GM19438 (cell line): ENCODE data around the gene GUK1.
"Not testable (repeated sequence)": the region's sequence is repeated elsewhere in the genome, so short reads cannot be mapped to it uniquely, and the experiment has no call there.

ENCODE experiments used
- ATAC-seq: cut with Tn5 transposase; IDR thresholded peaks from one replicate; pipeline ENCODE4 v1.9.1; 2021; ENCODE audit warnings: low read depth; ENCODE audit not compliant: unreplicated experiment

Gene GUK1

DNA sequence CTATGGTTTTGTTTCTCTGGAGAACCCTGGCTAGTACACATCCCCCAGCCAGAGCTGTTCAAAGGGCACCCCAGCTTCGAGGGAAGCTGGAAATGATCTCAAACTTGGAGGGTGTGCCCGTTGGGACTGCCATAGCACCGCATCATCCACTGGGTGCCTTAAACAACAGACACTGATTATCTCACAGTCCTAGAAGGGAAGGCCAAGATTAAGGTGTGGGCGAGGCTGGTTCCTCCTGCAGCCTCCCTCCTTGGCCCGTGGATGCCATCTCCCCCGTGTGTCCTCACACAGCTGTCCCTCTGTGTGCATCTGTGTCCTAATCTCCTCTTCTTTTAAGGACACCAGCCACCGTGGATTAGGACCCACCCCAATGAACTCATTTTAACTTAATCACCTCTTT, 21.3 kb downstream of the GUK1 start:
- no peak for ATAC-seq

DNA sequence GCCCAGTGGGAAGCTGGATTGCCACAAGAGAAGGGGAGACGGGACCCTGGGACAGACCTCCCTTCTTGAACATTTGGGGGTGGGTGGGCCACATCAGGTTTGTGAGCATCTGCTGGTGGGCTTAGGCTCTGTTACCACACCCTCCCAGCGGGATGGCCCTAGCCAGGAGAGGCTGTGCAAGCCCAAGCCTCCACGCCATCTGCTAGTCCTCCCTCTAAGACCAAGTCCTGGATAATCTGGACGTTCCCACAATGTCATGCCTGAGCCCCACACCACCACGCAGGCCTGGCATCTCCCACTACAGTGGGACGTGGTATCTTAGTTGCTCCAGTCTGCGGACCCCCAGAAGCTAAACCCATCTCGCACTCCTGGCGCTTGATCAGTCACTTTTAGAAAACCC, 21.8 kb downstream of the GUK1 start:
- ATAC-seq, result no peak

DNA sequence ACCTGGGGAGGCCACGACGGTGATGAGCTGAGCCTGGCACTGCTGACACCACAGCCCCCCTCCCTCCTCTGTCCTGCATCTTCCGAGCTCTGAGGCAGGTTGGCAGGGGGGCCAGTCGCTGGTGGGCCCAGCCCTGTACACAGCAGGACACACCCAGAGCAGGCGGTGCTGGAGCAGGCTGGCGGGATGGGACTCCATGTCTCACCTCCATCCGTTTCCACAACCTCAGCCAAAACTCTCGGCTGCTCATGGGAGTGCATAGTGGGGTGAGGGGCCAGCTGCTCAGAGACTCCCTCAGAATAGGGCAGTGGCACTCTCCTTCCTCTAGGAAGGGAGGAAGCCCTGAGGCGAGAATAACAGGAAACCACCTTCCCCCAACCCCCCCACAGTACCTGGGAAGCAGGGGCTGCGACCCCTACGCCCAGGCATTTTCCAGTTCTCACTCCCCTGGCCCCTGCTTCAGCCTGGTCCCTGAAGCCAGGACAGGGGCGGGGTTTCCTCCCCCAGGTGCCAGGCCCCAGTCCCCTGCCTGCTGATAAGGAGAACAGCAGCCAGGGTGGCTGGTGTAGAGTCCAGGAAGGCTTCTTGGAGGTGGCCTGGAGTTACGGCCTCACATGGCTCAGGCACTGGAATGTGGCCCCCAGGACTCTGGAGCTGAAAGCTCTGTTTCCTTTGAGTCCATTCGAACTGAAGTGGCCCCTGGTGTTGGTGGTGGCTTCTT, 22.4 kb downstream of the GUK1 start:
- ATAC-seq, result no peak

DNA sequence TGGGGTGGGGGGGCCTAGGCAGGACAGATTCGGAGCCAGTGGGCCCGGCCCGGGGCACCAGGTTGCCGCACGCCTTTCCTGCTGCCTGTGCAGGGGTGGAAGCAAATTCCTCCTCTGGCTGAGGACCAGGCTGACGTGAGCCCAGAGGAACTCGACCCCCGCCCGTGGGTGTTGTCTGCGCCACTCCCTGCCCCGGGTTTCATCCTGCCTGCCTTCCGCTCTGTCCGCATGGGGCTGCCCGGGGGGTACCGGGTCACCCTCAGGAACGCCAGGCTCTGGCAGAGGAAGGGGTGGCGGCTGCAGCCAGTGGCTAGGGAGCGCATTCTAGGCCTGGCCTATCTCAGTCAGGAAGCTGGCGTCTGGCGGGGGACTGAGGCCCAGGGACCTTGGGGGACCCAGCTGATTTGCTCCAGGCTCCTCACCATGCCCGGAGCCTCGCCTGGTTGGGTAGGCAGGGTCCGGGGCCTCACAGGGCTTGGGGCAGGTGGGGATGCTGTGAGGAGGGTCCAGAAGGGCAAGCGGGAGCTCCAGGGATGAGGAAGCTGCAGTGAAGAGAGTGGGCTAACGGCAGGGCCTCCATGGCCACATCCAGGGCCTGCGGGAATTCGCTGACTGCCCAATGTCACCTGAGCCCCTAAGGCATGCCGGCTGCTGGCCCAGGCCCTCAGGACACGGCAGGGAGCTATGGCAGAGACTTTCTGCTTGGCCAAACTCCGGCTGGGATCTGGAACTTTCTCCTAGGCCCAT, 23.1 kb downstream of the GUK1 start:
- ATAC-seq, result no peak

DNA sequence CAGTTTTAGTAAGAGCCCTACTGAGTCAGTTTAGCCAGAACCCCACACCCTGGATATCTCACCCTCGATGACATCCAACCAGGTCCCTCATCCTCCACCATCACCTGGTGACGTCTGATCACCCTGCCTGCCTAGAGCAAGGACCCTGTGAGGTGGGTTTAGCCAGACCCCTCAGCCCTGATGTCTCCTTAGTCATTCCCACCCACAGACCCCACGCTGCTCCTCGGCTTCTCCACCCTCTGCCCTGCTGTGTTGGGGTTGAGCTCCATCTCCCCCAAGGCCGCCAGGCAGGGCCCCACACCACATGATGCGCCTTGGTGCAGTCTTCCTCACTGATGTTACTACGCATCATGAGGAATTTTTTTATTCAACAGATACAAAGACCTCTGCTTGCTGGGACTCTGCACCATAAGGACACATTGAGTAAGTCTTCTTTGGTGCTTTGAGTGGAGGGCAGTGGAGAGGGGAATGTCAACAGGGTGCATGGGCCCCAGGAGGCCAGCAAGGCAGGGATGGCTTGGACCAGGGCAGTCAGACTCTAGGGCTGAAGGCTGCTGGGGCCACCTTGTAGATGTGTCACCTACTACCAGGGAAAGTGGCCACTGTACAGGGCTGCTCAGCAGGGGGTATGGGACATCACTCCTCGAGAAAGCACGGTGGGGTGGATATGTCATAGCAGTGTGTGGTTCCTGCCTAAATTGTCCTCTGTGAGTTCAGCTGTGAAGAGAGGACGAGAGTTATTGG, 23.9 kb downstream of the GUK1 start:
- no peak for ATAC-seq

DNA sequence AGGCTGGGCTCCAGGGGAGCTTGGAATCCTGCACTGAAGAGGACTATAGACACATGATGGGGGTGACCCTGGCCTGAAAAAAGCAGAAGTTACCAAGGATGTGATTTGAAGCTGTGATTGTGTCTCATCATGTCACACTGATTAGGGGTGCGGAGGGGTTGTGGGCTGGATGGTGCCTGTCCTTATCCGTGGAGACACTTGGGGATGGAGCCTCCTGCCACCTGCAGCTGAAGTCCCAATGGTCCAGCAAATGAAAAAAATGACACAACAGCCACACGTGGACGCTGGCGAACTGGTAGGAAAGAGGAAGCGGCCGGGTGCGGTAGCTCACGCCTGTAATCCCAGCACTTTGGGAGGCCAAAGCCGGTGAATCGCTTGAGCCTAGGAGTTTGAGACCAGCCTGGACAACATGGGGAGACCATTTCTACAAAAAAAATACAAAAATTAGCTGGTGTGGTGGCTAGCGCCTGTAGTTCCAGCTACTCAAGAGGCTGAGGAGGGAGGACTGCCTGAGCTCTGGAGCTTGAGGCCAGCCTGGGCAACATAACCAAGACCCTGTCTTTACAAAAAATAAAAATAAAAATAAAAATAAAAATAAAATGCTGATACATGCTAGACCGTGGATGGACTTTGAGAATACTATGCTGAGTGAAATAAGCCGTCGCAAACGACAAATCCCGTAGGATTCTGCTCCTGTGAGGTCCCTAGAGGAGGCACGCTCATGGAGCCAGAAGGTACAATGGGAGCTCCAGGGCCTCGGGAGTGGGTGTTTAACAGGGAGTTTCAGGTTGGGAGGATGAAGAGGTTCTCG, 24.7 kb downstream of the GUK1 start:
- ATAC-seq, result no peak

DNA sequence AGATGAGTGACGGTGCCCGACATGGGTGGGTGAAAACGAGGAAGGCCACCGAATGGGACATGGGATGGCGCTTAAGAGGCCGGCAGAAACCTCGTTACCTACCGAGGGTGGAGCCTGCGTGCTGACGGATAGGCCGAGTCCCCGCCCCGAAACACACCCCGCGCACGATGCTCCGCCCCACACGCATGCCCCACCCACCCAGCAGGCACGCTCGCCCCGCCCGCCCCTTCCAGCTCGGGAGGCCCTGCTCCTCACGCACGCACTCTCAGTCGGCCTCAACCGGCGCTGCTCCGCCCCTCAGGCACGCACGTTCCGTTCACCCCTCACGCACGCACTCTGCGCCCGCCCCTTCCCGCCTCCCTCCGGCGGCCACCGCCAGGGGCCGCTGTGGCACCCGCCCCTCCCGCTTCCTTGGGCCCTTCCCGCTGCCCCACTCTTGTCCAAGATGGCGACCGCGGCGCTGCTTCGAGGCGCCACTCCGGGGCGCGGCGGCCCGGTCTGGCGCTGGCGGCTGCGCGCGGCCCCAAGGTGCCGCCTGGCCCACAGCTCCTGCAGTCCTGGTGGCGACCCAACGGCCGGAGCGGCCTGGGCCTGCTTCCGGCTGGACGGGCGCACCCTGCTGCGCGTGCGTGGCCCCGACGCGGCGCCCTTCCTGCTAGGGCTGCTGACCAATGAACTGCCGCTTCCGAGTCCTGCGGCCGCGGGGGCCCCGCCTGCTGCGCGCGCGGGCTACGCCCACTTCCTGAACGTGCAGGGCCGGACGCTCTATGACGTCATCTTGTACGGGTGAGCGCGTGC, 25.5 kb downstream of the GUK1 start, which contains the start of gene IBA57:
Gene IBA57, plus strand, starts transcription at position 433 of the 798 bp plus-strand sequence. Its CDS starts 13 bp downstream, at position 446.
- ATAC-seq, result peak; percentile 81

DNA sequence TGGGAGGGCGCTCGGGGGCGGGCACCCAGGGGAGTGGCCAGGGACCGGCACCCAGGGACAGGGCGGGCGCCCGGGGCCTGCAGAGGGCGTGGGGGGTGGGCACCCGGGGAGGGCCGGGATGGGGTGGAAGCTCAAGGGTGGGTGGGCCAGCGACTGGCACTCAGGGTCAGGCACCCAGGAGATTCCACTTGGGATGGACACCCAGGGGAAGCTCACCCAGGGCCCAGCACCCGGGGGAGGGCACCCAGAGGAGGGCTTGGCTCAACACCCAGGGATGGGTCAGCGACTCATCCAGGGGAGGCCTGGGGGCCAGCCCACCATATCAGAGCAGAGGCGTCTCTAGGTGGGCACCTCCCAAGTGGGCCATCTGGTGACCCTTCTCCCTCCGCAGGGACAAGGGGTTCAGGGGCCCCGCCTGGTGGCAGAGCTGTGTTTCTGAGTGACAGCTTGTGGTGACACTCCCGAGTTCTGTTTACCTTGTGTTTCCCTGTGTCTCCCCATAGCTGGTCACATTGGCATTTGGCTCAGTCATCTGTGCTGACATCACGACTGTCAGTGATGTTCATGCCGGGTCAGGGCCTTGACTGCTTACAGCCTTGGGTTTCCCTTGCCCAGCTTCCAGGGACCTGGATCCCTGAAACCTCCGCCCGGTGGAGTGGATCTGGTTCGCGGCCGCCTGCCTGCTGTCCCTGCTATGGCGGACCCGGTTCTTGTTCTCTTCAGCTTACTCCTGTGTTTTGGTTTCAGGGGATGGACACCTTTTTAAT, 26.3 kb downstream of the GUK1 start:
- peak; percentile 22 for ATAC-seq

DNA sequence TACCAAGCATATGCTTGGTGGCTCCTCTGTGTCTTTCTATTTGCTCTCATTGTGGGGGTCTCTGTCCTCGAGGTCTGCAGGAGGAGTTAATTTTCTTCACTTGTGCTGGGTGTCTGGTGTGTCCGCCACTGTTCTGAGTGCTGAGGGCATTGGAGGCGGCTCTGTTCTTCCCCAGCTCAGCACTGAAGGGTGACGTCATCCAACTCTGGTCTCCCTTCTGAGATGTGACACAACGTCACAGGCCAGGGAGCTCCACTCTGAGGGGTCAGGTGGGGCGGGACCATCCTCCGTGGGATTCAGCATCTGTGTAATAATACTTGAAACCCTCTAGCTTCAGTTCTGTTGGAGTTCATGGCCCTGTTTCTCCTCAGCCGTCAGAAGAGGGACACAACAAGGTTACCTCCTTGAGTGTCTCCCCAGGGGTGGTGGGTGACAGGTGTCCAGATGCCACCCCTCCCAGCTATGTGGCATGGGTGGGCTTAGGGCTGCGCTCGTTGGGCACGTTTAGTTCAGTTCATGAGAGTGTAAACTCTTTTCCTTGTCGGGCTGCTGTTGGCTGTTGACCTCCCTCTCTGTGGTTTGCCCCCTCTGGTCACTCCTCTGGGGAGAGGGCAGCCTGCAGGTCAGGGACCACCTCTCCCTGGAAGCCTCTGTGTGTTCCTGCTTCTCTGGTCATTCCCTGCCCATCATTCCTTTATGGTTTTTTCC, 28.6 kb downstream of the GUK1 start:
- no peak for ATAC-seq

DNA sequence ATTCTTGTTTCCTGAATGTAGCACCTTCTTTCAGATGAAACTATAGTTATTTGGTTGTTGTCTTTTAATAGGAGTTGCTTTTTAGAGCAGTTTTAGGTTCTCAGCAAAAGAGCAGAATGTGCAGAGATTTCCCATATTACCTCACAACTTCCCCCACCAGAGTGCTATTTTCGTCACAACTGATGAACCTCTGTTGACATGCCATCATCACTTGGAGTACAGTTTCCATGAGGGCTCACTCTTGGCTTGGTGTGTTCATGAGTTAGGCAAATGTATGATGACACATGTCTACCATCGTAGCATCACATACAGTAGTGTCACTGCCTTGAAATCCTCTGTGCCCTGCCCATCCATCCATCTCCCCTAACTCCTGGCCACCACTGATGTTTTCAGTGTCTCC, 29.3 kb downstream of the GUK1 start:
- no peak for ATAC-seq

DNA sequence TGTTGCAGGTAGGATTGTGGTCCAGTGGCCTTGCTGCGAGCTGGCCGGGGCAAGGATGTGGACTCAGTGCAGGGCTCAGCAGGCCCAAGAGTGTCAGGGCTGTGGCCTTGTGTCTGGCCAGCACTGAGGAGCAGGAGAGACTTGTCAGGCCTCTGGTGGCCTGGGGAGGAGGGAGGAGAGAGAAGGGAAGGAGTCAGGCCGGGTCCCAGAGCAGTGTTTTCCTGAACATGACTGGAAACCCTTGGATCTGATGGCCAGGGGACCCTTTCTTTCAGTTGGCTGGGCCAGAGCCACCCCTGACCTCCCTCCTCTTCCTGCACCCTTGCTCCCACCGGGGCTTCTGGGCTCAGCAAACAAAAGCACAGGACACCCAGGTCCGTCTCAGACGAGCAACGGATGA, 30.6 kb downstream of the GUK1 start:
- ATAC-seq, result no peak

DNA sequence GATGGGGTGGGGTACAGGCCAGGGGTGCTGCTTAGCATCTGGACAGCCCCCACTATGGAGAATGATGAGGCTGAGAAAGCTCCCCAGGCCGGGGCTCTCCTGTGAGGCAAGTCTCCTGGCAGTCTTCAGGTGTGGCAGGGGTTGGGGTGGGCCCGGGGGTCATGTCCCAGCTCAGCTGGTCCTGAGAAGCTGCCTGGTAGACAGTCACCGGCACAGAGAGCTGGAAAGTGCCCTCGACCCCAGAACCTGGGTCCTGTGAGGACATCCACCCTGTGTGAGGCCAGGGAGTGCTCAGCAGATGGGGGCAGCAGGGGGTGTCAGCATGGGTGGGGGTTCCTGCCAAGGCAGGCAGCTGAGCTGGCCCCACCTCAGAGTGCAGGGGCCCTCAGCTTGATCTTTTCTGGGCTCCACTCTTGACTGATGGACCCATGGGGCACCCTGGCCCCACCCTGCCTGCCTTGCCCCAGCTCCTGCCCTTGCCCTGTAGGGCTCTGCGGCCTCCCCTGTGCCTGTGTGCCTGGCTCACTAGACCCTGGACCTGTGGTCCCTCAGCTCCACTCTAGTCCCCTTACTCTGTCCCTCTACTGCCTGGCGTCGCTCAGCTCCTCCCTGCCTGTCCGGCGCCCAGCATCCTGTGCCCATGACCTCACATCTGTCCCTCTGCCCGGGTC, 31.3 kb downstream of the GUK1 start:
- ATAC-seq, result no peak

DNA sequence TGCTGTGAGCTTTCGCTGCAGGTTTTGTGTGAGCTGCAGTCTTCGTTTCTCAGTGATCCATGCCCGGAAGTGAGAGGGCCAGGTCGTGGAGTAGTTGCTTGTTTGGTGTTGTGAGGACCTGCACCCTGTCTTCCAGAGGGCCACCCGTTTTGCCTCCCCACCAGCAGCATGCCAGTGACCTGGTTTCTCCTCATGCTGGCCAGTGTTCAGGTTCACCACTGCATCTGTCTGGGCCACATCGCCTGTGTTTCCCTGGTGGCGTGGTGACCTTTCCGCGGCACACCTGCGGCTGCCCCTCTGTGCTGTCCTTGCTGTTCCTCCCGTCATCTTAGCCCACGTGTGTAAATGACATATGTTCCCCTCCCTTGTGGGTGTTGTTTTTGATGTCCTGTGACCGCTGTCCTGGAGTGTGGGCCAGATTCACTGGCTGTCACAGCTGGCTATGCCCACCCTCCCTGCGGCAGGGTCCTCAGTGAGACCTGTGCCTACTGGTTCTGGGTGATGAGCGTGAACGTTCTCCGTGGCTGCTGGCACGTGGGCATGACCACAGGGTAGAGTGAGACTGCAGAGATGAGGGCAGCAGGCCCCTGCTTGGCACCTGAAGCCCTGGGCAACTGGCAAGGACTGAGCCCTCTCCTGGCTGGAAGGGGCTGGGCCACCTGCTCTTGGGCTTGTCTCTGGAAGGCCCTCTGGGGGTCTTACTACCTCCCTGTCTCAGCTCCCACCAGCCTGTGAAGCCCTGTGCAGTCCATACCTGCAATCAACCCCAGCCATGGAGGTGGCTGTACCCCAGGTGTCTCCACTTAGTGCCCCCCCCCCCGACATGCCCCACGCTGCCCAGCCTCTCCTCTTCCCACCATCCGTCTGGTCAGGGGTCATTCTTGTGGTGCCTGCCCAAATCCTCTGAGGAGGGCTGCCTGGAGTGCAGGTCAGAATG, 32.8 kb downstream of the GUK1 start:
- ATAC-seq, result no peak

DNA sequence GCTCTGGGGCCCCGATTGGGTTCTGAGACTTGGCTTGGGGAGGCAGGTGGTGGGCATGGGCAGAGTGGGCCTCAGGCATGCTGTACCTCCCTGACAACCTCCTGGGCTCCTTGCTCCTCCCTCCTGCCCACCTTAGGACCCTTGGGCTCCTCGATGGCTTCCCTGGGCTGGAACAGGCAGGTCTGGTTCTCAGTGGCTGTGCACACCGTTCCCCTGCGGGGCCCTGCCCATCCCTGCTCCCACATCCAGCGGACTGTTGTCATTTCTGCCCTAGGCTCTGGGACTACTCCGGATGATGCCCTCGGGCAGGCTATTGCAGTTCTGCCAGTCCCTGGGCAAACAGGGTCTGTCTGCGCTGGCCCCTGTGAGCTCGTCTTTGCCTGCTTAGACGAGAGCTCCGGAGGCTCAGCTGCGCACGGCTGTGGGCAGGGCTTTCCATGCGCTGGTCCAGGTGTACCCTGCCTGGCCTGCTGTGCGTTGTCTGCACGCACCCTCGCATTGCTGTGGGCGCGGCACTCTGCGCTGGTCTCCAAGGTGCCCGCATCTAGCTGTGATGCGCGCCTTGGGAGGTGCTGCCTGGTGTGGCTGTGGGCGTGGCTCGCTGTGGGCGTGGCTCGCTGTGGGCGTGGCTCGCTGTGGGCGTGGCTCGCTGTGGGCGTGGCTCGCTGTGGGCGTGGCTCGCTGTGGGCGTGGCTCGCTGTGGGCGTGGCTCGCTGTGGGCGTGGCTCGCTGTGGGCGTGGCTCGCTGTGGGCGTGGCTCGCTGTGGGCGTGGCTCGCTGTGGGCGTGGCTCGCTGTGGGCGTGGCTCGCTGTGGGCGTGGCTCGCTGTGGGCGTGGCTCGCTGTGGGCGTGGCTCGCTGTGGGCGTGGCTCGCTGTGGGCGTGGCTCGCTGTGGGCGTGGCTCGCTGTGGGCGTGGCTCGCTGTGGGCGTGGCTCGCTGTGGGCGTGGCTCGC, 33.7 kb downstream of the GUK1 start:
- ATAC-seq, result not testable (repeated sequence)

DNA sequence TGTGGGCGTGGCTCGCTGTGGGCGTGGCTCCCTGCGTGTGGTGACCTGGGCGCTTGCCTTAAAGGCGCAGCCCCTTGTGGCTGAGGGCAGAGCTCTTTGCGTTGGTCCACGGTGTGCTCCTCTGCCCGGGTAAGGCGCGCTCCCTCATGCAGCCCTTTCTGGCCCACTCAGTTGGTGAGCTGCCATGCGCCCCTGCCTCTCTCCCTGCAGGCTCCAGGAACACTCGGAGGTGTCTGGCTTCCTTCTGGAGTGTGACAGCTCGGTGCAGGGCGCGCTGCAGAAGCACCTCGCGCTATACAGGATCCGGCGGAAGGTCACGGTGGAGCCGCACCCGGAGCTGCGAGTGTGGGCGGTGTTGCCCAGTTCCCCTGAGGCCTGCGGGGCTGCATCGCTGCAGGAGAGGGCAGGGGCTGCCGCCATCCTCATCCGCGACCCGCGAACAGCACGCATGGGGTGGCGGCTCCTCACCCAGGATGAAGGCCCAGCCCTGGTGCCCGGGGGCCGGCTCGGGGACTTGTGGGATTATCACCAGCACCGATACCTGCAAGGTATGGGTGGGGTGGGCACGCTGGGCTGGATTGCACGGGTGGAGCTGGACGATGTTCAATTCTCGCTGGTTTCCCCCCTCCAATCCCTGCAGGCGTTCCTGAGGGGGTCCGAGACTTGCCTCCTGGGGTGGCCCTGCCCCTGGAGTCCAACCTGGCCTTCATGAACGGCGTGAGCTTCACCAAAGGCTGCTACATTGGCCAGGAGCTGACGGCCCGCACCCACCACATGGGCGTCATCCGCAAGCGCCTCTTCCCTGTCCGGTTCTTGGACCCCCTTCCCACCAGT, 34.6 kb downstream of the GUK1 start:
- ATAC-seq, result no peak
